WTC11 (cell line): Measurements from ENCODE around the gene SORCS2. TPM values are rescaled to one million over a fixed set of nuclear protein-coding genes. Genes with fewer than 3 reads are reported as not detected.

Experiments used
- ATAC-seq: fragments of 200-7000 bp; cut with Tn5 transposase; 2 replicates; pipeline ENCODE4 v1.10.0; 2021; ENCODE audit warnings: mild to moderate bottlenecking, moderate library complexity
- CTCF ChIA-PET: fragments of 300-600 bp; sonication (Branson Sonifier 250); formaldehyde crosslinking; loops from one replicate; lab custom pipeline; 2021; ENCODE audit warnings: antibody characterized with exemption; lab: Charles Lee
- POLR2A ChIA-PET: fragments of 350-600 bp; sonication (Branson Sonifier 250); formaldehyde crosslinking; loops from one replicate; lab custom pipeline; 2021; ENCODE audit warnings: antibody characterized with exemption; lab: Charles Lee
- DNase-seq: peaks from one replicate; pipeline ENCODE4 v3.0.0; 2021; ENCODE audit warnings: low spot score
- H3K27ac Mint-ChIP-seq: 2 replicates; pipeline ENCODE4 v1.8.0; 2021; ENCODE audit warnings: mixed read lengths
- H3K27me3 Mint-ChIP-seq: 2 replicates; pipeline ENCODE4 v1.8.0; 2021; ENCODE audit warnings: low read depth, mild to moderate bottlenecking, moderate library complexity, mixed read lengths
- H3K36me3 Mint-ChIP-seq: 2 replicates; pipeline ENCODE4 v1.8.0; 2021; ENCODE audit warnings: mixed read lengths
- H3K4me1 Mint-ChIP-seq: 2 replicates; pipeline ENCODE4 v1.8.0; 2022; ENCODE audit warnings: mixed read lengths
- H3K4me3 Mint-ChIP-seq: 2 replicates; pipeline ENCODE4 v1.8.0; 2021; ENCODE audit warnings: mild to moderate bottlenecking, moderate library complexity, mixed read lengths
- H3K9me3 Mint-ChIP-seq: 2 replicates; pipeline ENCODE4 v1.8.0; 2021; ENCODE audit warnings: mixed read lengths
- ATF1 ChIP-seq: sonication (generic); formaldehyde crosslinking; IDR thresholded peaks from 2 replicates; pipeline ENCODE4 v1.8.1; 2023; ENCODE audit warnings: mild to moderate bottlenecking, moderate library complexity, missing genetic modification reagents
- ATF3 ChIP-seq: sonication (generic); formaldehyde crosslinking; conservative IDR thresholded peaks from 2 replicates; pipeline ENCODE4 v1.8.1; 2022; ENCODE audit warnings: mild to moderate bottlenecking, missing genetic modification reagents
- CTCF ChIP-seq: fragments of 200-600 bp; IDR thresholded peaks from 2 replicates; pipeline ENCODE4 v1.8.0; 2022; ENCODE audit warnings: antibody characterized with exemption
- ERG ChIP-seq: fragments of 250-450 bp; sonication (Bioruptor Pico); IDR thresholded peaks from 2 replicates; pipeline ENCODE4 v1.8.0; 2021; ENCODE audit warnings: mild to moderate bottlenecking
- GRHL2 ChIP-seq: fragments of 250-450 bp; sonication (Bioruptor Pico); IDR thresholded peaks from 2 replicates; pipeline ENCODE4 v1.8.0; 2022; ENCODE audit warnings: mild to moderate bottlenecking, moderate library complexity; ENCODE audit not compliant: insufficient replicate concordance, severe bottlenecking
- JAZF1 ChIP-seq: fragments of 250-450 bp; sonication (Bioruptor Pico); IDR thresholded peaks from 2 replicates; pipeline ENCODE4 v1.9.0; 2021; ENCODE audit warnings: moderate library complexity, mild to moderate bottlenecking, inconsistent platforms
- NR3C1 ChIP-seq: sonication (generic); formaldehyde crosslinking; conservative IDR thresholded peaks from 2 replicates; pipeline ENCODE4 v1.8.1; 2023; ENCODE audit warnings: low read depth, mild to moderate bottlenecking, missing genetic modification reagents
- SMAD4 ChIP-seq: sonication (generic); formaldehyde crosslinking; IDR thresholded peaks from 2 replicates; pipeline ENCODE4 v1.8.0; 2022; ENCODE audit warnings: mild to moderate bottlenecking, missing genetic modification reagents
- TP53 ChIP-seq: sonication (generic); formaldehyde crosslinking; IDR thresholded peaks from 2 replicates; pipeline ENCODE4 v1.8.1; 2023; ENCODE audit warnings: mild to moderate bottlenecking, missing genetic modification reagents
- ZNF138 ChIP-seq: sonication (generic); formaldehyde crosslinking; conservative IDR thresholded peaks from 2 replicates; pipeline ENCODE4 v1.8.1; 2022; ENCODE audit warnings: mild to moderate bottlenecking, moderate library complexity, missing genetic modification reagents
- ZNF219 ChIP-seq: sonication (generic); formaldehyde crosslinking; IDR thresholded peaks from 2 replicates; pipeline ENCODE4 v1.8.0; 2023; ENCODE audit warnings: missing genetic modification reagents, mild to moderate bottlenecking, borderline replicate concordance
- total RNA-seq: library from RNA; stranded (reverse); gene quantifications from 3 replicates; pipeline ENCODE4 v1.2.3, GENCODE V29; 2021
- TF ChIP-seq, protein P1 (sequence below): sonication (generic); formaldehyde crosslinking; IDR thresholded peaks from 2 replicates; pipeline ENCODE4 v1.8.1; 2022; ENCODE audit warnings: low read depth, missing genetic modification reagents, borderline replicate concordance
- TF ChIP-seq, protein P2 (sequence below): sonication (generic); formaldehyde crosslinking; IDR thresholded peaks from 2 replicates; pipeline ENCODE4 v1.8.0; 2022; ENCODE audit warnings: missing genetic modification reagents
- TF ChIP-seq, protein P3 (sequence below): sonication (generic); formaldehyde crosslinking; IDR thresholded peaks from 2 replicates; pipeline ENCODE4 v1.8.1; 2022; ENCODE audit warnings: mild to moderate bottlenecking, missing genetic modification reagents, moderate library complexity, borderline replicate concordance
- TF ChIP-seq, protein P4 (sequence below): sonication (generic); formaldehyde crosslinking; IDR thresholded peaks from 2 replicates; pipeline ENCODE4 v1.8.0; 2022; ENCODE audit warnings: mild to moderate bottlenecking, missing genetic modification reagents

The SORCS2 gene
- total RNA-seq, 1 experiment from 2014 or later = 6.6 TPM

GRCh38 chr4:7147261-7147660 is 45.1 kb upstream of the SORCS2 start:
- H3K36me3 Mint-ChIP-seq = no peaks in the 10 kb centered on the region
- H3K27me3 Mint-ChIP-seq = no peaks in the 10 kb centered on the region
- H3K27ac Mint-ChIP-seq = no peak overlapping the region
- DNase-seq = no peak
- H3K4me3 Mint-ChIP-seq = no peak overlapping the region
- H3K4me1 Mint-ChIP-seq = no peaks in the 10 kb centered on the region
- TF ChIP-seq ATF3 (CRISPR knock-in tag) (no peak), ZNF219 (CRISPR knock-in tag) (no peak), ZNF138 (CRISPR knock-in tag) (no peak), GRHL2 (CRISPR knock-in tag) (no peak), CTCF (no peak), ERG (CRISPR knock-in tag) (no peak), NR3C1 (CRISPR knock-in tag) (no peak), TP53 (no peak)
- TF ChIP-seq, protein P1, sequence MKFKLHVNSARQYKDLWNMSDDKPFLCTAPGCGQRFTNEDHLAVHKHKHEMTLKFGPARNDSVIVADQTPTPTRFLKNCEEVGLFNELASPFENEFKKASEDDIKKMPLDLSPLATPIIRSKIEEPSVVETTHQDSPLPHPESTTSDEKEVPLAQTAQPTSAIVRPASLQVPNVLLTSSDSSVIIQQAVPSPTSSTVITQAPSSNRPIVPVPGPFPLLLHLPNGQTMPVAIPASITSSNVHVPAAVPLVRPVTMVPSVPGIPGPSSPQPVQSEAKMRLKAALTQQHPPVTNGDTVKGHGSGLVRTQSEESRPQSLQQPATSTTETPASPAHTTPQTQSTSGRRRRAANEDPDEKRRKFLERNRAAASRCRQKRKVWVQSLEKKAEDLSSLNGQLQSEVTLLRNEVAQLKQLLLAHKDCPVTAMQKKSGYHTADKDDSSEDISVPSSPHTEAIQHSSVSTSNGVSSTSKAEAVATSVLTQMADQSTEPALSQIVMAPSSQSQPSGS (CRISPR knock-in tag) = no peak
- TF ChIP-seq, all 79 proteins: peak for 0
- ATAC-seq = no peak
- no peaks in the 10 kb centered on the region for H3K9me3 Mint-ChIP-seq
- ChIA-PET POLR2A (no interaction called here), CTCF (interaction anchor here (1.2 to 2.1 kb wide), 4 partner anchors 10 to 188 kb away, joined by 3 to 9 read pairs (median 6); no protein-coding TSS in a partner anchor)

GRCh38 chr4:7147661-7148310 is 44.6 kb upstream of the SORCS2 start:
- no peak for ATAC-seq
- Mint-ChIP-seq H3K27ac (no peak overlapping the region), H3K27me3 (no peaks in the 10 kb centered on the region), H3K36me3 (no peaks in the 10 kb centered on the region), H3K9me3 (no peaks in the 10 kb centered on the region), H3K4me3 (no peak overlapping the region)
- ChIA-PET CTCF (interaction anchor here (1.2 to 2.1 kb wide), 4 partner anchors 9 to 188 kb away, joined by 3 to 9 read pairs (median 6); no protein-coding TSS in a partner anchor), POLR2A (no interaction called here)
- no peak for DNase-seq
- TF ChIP-seq SMAD4 = no peak
- TF ChIP-seq, protein P2, sequence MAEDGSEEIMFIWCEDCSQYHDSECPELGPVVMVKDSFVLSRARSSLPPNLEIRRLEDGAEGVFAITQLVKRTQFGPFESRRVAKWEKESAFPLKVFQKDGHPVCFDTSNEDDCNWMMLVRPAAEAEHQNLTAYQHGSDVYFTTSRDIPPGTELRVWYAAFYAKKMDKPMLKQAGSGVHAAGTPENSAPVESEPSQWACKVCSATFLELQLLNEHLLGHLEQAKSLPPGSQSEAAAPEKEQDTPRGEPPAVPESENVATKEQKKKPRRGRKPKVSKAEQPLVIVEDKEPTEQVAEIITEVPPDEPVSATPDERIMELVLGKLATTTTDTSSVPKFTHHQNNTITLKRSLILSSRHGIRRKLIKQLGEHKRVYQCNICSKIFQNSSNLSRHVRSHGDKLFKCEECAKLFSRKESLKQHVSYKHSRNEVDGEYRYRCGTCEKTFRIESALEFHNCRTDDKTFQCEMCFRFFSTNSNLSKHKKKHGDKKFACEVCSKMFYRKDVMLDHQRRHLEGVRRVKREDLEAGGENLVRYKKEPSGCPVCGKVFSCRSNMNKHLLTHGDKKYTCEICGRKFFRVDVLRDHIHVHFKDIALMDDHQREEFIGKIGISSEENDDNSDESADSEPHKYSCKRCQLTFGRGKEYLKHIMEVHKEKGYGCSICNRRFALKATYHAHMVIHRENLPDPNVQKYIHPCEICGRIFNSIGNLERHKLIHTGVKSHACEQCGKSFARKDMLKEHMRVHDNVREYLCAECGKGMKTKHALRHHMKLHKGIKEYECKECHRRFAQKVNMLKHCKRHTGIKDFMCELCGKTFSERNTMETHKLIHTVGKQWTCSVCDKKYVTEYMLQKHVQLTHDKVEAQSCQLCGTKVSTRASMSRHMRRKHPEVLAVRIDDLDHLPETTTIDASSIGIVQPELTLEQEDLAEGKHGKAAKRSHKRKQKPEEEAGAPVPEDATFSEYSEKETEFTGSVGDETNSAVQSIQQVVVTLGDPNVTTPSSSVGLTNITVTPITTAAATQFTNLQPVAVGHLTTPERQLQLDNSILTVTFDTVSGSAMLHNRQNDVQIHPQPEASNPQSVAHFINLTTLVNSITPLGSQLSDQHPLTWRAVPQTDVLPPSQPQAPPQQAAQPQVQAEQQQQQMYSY (CRISPR knock-in tag) = no peak
- TF ChIP-seq ATF1 (CRISPR knock-in tag) = no peak
- TF ChIP-seq, protein P3, sequence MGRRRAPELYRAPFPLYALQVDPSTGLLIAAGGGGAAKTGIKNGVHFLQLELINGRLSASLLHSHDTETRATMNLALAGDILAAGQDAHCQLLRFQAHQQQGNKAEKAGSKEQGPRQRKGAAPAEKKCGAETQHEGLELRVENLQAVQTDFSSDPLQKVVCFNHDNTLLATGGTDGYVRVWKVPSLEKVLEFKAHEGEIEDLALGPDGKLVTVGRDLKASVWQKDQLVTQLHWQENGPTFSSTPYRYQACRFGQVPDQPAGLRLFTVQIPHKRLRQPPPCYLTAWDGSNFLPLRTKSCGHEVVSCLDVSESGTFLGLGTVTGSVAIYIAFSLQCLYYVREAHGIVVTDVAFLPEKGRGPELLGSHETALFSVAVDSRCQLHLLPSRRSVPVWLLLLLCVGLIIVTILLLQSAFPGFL = no peak
- TF ChIP-seq, protein P4, sequence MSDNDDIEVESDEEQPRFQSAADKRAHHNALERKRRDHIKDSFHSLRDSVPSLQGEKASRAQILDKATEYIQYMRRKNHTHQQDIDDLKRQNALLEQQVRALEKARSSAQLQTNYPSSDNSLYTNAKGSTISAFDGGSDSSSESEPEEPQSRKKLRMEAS (CRISPR knock-in tag) = no peak
- no peak for TF ChIP-seq JAZF1 (CRISPR knock-in tag)
- TF ChIP-seq, all 79 proteins: peak for 0
- H3K4me1 Mint-ChIP-seq = no peaks in the 10 kb centered on the region
